Endodermal cell (in vitro differentiated cells): Measurements from ENCODE around the gene KCNN3. TPM values are rescaled to one million over a fixed set of nuclear protein-coding genes. Genes with fewer than 3 reads are reported as not detected.

ENCODE experiments used
- DNase-seq: peaks from one replicate; pipeline ENCODE4 v3.0.0-alpha.2; 2017
- H3K27ac ChIP-seq: 2 replicates; pipeline ENCODE4 v1.5.1; 2013; ENCODE audit warnings: mild to moderate bottlenecking, low read depth, low read length, moderate library complexity
- H3K27me3 ChIP-seq: 2 replicates; pipeline ENCODE4 v1.6.1; 2013; ENCODE audit warnings: mild to moderate bottlenecking, low read length, moderate library complexity; ENCODE audit not compliant: insufficient read depth, control insufficient read depth, poor library complexity, severe bottlenecking
- H3K36me3 ChIP-seq: 2 replicates; pipeline ENCODE4 v1.7.0; 2013; ENCODE audit warnings: mild to moderate bottlenecking, low read length, moderate library complexity; ENCODE audit not compliant: control insufficient read depth, insufficient read depth
- H3K4me1 ChIP-seq: one replicate; pipeline ENCODE4 v1.7.0; 2013; ENCODE audit warnings: low read length; ENCODE audit not compliant: control insufficient read depth, insufficient read depth
- H3K4me3 ChIP-seq: 2 replicates; pipeline ENCODE4 v1.5.1; 2013; ENCODE audit warnings: mild to moderate bottlenecking, low read length, moderate library complexity
- H3K9ac ChIP-seq: 2 replicates; pipeline ENCODE4 v1.6.1; 2013; ENCODE audit warnings: mild to moderate bottlenecking, low read length, moderate library complexity; ENCODE audit not compliant: poor library complexity, severe bottlenecking; ENCODE audit errors: extremely low read depth
- H3K9me3 ChIP-seq: 2 replicates; pipeline ENCODE4 v1.6.1; 2013; ENCODE audit warnings: mild to moderate bottlenecking, low read length, moderate library complexity; ENCODE audit not compliant: control insufficient read depth
- H3K27ac Mint-ChIP-seq: 2 replicates; pipeline ENCODE4 v1.8.0; 2020; ENCODE audit warnings: mixed read lengths
- H3K27me3 Mint-ChIP-seq: 2 replicates; pipeline ENCODE4 v1.8.0; 2021; ENCODE audit warnings: mild to moderate bottlenecking, mixed read lengths; ENCODE audit not compliant: insufficient read depth
- H3K36me3 Mint-ChIP-seq: 2 replicates; pipeline ENCODE4 v1.8.0; 2020; ENCODE audit warnings: low read depth, mixed read lengths
- H3K4me1 Mint-ChIP-seq: 2 replicates; pipeline ENCODE4 v1.8.0; 2020; ENCODE audit warnings: mixed read lengths
- H3K4me3 Mint-ChIP-seq: 2 replicates; pipeline ENCODE4 v1.8.0; 2020; ENCODE audit warnings: mild to moderate bottlenecking, moderate library complexity, mixed read lengths
- H3K9me3 Mint-ChIP-seq: 2 replicates; pipeline ENCODE4 v1.8.0; 2020; ENCODE audit warnings: mild to moderate bottlenecking, mixed read lengths
- WGBS, 2 experiments: methylation state at CpG; one replicate each; pipeline versions ENCODE4 v1.1.5 to v1.1.7; 2013; ENCODE audit warnings: missing lambda C conversion rate in 2 of 2, mixed read lengths in 1 of 2; ENCODE audit not compliant: insufficient coverage in 1 of 2, insufficient read length in 1 of 2; 5-methylcytosine and 5-hydroxymethylcytosine counted together
- total RNA-seq, 2 donors: library from RNA; stranded (reverse); fragmentation: NEBNext Ultra II Directional in 1 of 2; extraction: Animal tissue kit (Norgen Biotek cat#: 25700) in 1 of 2; gene quantifications; 2 replicates in 1 of 2; 3 replicates in 1 of 2; pipeline ENCODE4 v1.2.1, GENCODE V29; 2021
- TF ChIP-seq, protein P1 (sequence below): fragments of 200-600 bp; sonication (generic); conservative IDR thresholded peaks from 2 replicates; pipeline ENCODE4 v1.5.0; 2021; ENCODE audit warnings: antibody characterized with exemption, mild to moderate bottlenecking

KCNN3 gene
- total RNA-seq, 2 donors from 2014 or later: 0.57 to 0.75 TPM

DNA sequence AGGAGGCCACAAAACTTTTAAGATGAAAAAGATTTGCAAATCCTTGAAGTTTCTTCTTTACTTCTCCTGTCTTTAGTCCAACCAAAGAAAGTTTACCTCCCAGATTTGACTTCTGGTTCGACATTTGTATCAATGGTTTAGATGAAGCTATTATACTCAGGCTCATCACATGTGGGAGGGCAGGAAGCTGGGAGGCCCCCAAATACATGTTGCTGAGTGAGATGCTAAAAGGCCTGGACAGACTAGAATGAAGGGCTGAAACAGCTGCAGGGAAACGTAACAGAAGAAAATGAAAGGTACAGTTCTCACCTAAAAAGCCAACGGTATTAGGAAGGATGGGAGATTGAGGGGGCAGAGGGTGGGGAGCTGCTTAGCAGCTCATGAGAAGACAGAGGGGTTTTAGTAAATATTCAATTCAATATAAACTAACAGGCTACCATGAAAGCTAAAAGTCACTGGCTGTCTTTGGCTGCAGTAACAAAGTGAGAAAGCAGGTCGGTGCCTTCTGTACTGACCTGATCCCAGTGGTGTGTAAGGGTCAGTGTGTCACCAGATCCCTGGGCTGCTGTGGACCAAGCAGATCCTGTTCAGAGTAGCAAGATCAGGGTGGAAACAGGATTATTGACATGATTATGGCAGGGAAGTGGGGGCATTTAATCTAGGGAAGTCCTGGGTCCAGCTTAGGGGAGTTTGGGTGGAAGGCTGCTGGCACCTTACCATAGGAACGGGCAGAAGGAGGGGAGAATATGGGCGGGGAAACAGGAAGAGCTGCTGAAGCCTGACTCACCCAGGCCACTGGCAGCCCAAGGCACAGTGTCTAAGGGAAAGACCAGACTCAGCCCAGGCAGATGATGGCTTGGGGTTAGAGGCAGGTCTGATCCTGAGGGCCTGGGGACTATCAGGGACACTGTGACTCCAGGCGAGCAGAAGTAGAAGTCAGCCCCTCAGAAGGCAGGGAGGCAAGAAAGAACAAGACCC, 60.4 kb downstream of the KCNN3 start:
- Mint-ChIP-seq H3K9me3 (no peaks in the 10 kb centered on the region), H3K36me3 (no peaks in the 10 kb centered on the region), H3K4me3 (no peak overlapping the region), H3K27ac (no peak overlapping the region), H3K27me3 (peaks cover 12% of the 10 kb centered on the region), H3K4me1 (peaks cover 48% of the 10 kb centered on the region)
- peaks cover 16% of the 10 kb centered on the region for H3K4me1 ChIP-seq
- H3K36me3 ChIP-seq: no peaks in the 10 kb centered on the region
- TF ChIP-seq, protein P1, sequence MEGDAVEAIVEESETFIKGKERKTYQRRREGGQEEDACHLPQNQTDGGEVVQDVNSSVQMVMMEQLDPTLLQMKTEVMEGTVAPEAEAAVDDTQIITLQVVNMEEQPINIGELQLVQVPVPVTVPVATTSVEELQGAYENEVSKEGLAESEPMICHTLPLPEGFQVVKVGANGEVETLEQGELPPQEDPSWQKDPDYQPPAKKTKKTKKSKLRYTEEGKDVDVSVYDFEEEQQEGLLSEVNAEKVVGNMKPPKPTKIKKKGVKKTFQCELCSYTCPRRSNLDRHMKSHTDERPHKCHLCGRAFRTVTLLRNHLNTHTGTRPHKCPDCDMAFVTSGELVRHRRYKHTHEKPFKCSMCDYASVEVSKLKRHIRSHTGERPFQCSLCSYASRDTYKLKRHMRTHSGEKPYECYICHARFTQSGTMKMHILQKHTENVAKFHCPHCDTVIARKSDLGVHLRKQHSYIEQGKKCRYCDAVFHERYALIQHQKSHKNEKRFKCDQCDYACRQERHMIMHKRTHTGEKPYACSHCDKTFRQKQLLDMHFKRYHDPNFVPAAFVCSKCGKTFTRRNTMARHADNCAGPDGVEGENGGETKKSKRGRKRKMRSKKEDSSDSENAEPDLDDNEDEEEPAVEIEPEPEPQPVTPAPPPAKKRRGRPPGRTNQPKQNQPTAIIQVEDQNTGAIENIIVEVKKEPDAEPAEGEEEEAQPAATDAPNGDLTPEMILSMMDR: no peak
- WGBS, 2 experiments: 88 to 89% methylated on average over 4 to 7 of the region's 7 CpGs
- H3K9me3 ChIP-seq: no peaks in the 10 kb centered on the region
- H3K9ac ChIP-seq: no peak overlapping the region
- H3K27ac ChIP-seq: no peak overlapping the region
- no peaks in the 10 kb centered on the region for H3K27me3 ChIP-seq
- DNase-seq: no peak
- H3K4me3 ChIP-seq: no peak overlapping the region

DNA sequence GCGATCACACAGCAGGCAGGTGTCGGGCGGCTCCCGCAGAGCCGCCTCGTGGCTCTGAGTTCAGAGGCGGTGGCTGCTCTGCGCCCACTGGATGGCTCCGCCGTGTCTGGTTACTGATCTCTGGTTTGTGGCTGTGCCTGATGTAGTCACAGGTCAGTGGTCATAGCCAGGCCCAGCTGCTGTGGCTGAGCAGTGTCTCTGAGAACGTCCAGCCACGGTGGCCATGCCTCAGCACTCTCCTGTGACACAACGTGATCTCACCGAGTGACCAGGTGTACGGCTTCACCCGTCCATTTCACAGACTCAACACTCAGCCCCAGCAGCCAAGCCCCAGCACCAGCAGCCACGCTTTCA, 61.2 kb downstream of the KCNN3 start:
- Histone ChIP-seq H3K27me3 (no peaks in the 10 kb centered on the region), H3K36me3 (no peaks in the 10 kb centered on the region), H3K9ac (no peak overlapping the region), H3K9me3 (no peaks in the 10 kb centered on the region), H3K4me3 (no peak overlapping the region), H3K4me1 (peaks cover 11% of the 10 kb centered on the region), H3K27ac (no peak overlapping the region)
- Mint-ChIP-seq H3K9me3 (no peaks in the 10 kb centered on the region), H3K27ac (no peak overlapping the region), H3K4me3 (no peak overlapping the region), H3K4me1 (peaks cover 47% of the 10 kb centered on the region), H3K36me3 (no peaks in the 10 kb centered on the region), H3K27me3 (peaks cover 12% of the 10 kb centered on the region)
- 90 to 92% methylated on average over 13 to 17 of the region's 17 CpGs for WGBS, 2 experiments
- TF ChIP-seq, protein P1: no peak
- no peak for DNase-seq

DNA sequence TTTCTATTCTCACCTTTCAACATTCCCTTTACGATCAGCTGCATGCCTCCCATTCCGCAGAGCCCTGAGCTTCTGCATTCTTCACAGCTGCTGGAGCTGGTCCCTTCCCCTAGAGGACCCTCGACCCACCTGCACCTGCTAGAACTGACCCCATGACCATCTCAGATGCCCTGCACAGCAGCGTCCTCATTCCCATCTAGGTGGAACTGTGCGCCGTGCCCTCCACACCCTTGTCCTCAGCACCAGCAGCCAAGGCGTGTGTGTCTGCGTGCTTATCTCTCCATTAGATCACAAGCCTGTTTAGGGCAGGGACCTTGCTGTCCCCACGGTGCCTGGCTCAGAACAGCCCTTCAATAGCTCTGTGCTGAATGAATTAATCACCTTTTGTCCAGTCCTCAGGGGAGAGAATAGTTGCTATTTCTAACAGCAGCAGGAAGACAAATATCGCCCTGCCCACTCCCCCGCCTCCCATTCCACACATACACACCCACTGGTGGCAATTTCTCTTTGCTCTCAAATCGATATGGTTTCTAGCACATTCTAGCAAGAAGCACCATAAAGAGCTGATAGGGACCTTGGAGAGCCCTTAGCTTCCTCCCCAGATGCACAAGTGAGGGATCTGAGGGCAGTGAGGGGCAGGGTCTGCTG, 61.7 kb downstream of the KCNN3 start:
- peaks cover 12% of the 10 kb centered on the region for H3K27me3 Mint-ChIP-seq
- H3K4me1 Mint-ChIP-seq: peaks cover 47% of the 10 kb centered on the region
- no peaks in the 10 kb centered on the region for H3K9me3 ChIP-seq

More for the DNA sequence above, 61.7 kb downstream of the KCNN3 start:
- no peak overlapping the region for H3K27ac Mint-ChIP-seq
- no peaks in the 10 kb centered on the region for H3K9me3 Mint-ChIP-seq
- H3K27ac ChIP-seq: no peak overlapping the region
- H3K36me3 ChIP-seq: no peaks in the 10 kb centered on the region
- peaks cover 6% of the 10 kb centered on the region for H3K4me1 ChIP-seq
- TF ChIP-seq, protein P1: peak; percentile 27
- no peaks in the 10 kb centered on the region for H3K27me3 ChIP-seq
- DNase-seq: peak; percentile 73
- H3K36me3 Mint-ChIP-seq: no peaks in the 10 kb centered on the region
- no peak overlapping the region for H3K4me3 Mint-ChIP-seq
- H3K4me3 ChIP-seq: no peak overlapping the region
- 86 to 88% methylated on average over 10 to 12 of the region's 12 CpGs for WGBS, 2 experiments
- no peak overlapping the region for H3K9ac ChIP-seq
